ENCODE data around the gene ZNF468. TPM values are rescaled to one million over a fixed set of nuclear protein-coding genes. Genes with fewer than 3 reads are reported as not detected.
A peak's percentile ranks its signal among the peaks of the same experiment; 100 is the strongest.
"Not testable (repeated sequence)": the region's sequence is repeated elsewhere in the genome, so short reads cannot be mapped to it uniquely, and the experiment has no call there.

The ZNF468 gene
- total and polyA plus RNA-seq, 2 experiments from 2014 or later, result 14.0 to 23.0 TPM

- no peaks in the 10 kb centered on the region for H3K27me3 ChIP-seq
- TF ChIP-seq CTCF (IDR thresholded peaks at IDR 0.05; ENCODE audit: low read depth, low read length), result no peak
- no peaks in the 10 kb centered on the region for H3K36me3 ChIP-seq
- DNase-seq (ENCODE audit: low read depth in 1 of 2, low spot score in 1 of 2), result no peak
- no peaks in the 10 kb centered on the region for H3K9me3 ChIP-seq (ENCODE audit: low read depth)
- H3K4me3 ChIP-seq, result no peak overlapping the region
- no peaks in the 10 kb centered on the region for H3K4me1 ChIP-seq (ENCODE audit: low read depth)
- no peak overlapping the region for H3K27ac ChIP-seq
Measured at GRCh38 chr19:52823676-52824075, 33.7 kb downstream of the ZNF468 start.

- not testable (repeated sequence) for H3K4me1 ChIP-seq (ENCODE audit: low read depth); H3K9me3 ChIP-seq (ENCODE audit: low read depth); H3K27ac ChIP-seq; H3K36me3 ChIP-seq; H3K27me3 ChIP-seq
- DNase-seq (ENCODE audit: low read depth in 1 of 2, low spot score in 1 of 2), result peak; percentile 54 to 66
- peak within 1 kb of the TSS; percentile 95 for H3K4me3 ChIP-seq
Measured at GRCh38 chr19:52821204-52821960, 36.0 kb downstream of the ZNF468 start, which contains the start of gene ZNF28. TSS of gene ZNF28 (minus strand) at chr19:52821633. CDS start at chr19:52817958, 3,675 bp downstream.

GRCh38 chr19:52820472-52821203 lies 36.8 kb downstream of the ZNF468 start:
- not testable (repeated sequence) for H3K4me1 ChIP-seq (ENCODE audit: low read depth); H3K27ac ChIP-seq; H3K27me3 ChIP-seq; H3K36me3 ChIP-seq; H3K9me3 ChIP-seq (ENCODE audit: low read depth)
- DNase-seq (ENCODE audit: low read depth in 1 of 2, low spot score in 1 of 2), result peak; percentile 8 to 28
- H3K4me3 ChIP-seq, result peak overlapping the region; percentile 95

GRCh38 chr19:52809801-52810200 lies 47.6 kb downstream of the ZNF468 start:
- no peak for DNase-seq (ENCODE audit: low read depth in 1 of 2, low spot score in 1 of 2)
- Histone ChIP-seq H3K27ac (no peak overlapping the region), H3K4me1 (ENCODE audit: low read depth) (no peaks in the 10 kb centered on the region), H3K27me3 (no peaks in the 10 kb centered on the region), H3K9me3 (ENCODE audit: low read depth) (no peaks in the 10 kb centered on the region), H3K36me3 (peaks cover 5% of the 10 kb centered on the region), H3K4me3 (no peak overlapping the region)
- TF ChIP-seq CTCF (IDR thresholded peaks at IDR 0.05; ENCODE audit: low read depth, low read length), result no peak

GRCh38 chr19:52799950-52800640 lies 57.3 kb downstream of the ZNF468 start:
- H3K27ac ChIP-seq; H3K27me3 ChIP-seq; DNase-seq (ENCODE audit: low read depth in 1 of 2, low spot score in 1 of 2); H3K4me3 ChIP-seq; H3K4me1 ChIP-seq (ENCODE audit: low read depth); H3K9me3 ChIP-seq (ENCODE audit: low read depth): not testable (repeated sequence)
- H3K36me3 ChIP-seq, result peaks cover 19% of the 10 kb centered on the region

- no peak for DNase-seq (ENCODE audit: low read depth in 1 of 2, low spot score in 1 of 2)
- Histone ChIP-seq H3K4me3 (no peak overlapping the region), H3K27ac (no peak overlapping the region), H3K27me3 (no peaks in the 10 kb centered on the region), H3K36me3 (no peaks in the 10 kb centered on the region), H3K4me1 (ENCODE audit: low read depth) (no peaks in the 10 kb centered on the region), H3K9me3 (ENCODE audit: low read depth) (no peaks in the 10 kb centered on the region)
- no peak for TF ChIP-seq CTCF (IDR thresholded peaks at IDR 0.05; ENCODE audit: low read depth, low read length)
Measured at GRCh38 chr19:52789440-52789839, 68.0 kb downstream of the ZNF468 start.

Other genes with a start within 250 kb of the ZNF468 start
- gene ZNF83, start 219.3 kb downstream of the ZNF468 start, total RNA-seq, result 49.2 and 134 TPM in 2 replicates
- 33.1 and 67.4 TPM in 2 replicates for gene ZNF83, start 219.3 kb downstream of the ZNF468 start, polyA plus RNA-seq
- 5.8 and 12.4 TPM in 2 replicates for gene ZNF611, start 122.6 kb downstream of the ZNF468 start, total RNA-seq
- 10.4 and 15.4 TPM in 2 replicates for gene ZNF611, start 122.6 kb downstream of the ZNF468 start, polyA plus RNA-seq
- 1.6 and 2.0 TPM in 2 replicates for gene ZNF600, start 70.8 kb downstream of the ZNF468 start, total RNA-seq
- 2.1 and 2.3 TPM in 2 replicates for gene ZNF600, start 70.8 kb downstream of the ZNF468 start, polyA plus RNA-seq
- 9.7 and 11.6 TPM in 2 replicates for gene ZNF28, start 36.0 kb downstream of the ZNF468 start, total RNA-seq
- 11.7 and 13.4 TPM in 2 replicates for gene ZNF28, start 36.0 kb downstream of the ZNF468 start, polyA plus RNA-seq
- 55.0 and 56.3 TPM in 2 replicates for gene ZNF320, start 40.0 kb upstream of the ZNF468 start, total RNA-seq
- gene ZNF320, start 40.0 kb upstream of the ZNF468 start, polyA plus RNA-seq, result 17.8 and 19.7 TPM in 2 replicates
- 1.1 and 7.3 TPM in 2 replicates for gene ZNF888, start 65.8 kb upstream of the ZNF468 start, total RNA-seq
- gene ZNF888, start 65.8 kb upstream of the ZNF468 start, polyA plus RNA-seq, result 1.1 and 2.0 TPM in 2 replicates
- gene ZNF816, start 105.3 kb upstream of the ZNF468 start, total RNA-seq, result 11.7 TPM in 2 replicates
- 7.0 and 8.6 TPM in 2 replicates for gene ZNF816, start 105.3 kb upstream of the ZNF468 start, polyA plus RNA-seq
- gene ERVV-1, start 156.3 kb upstream of the ZNF468 start, total RNA-seq, result not detected in 2 replicates
- 0.57 TPM in 1 of 2 replicates, not detected in the other for gene ERVV-1, start 156.3 kb upstream of the ZNF468 start, polyA plus RNA-seq
- gene ERVV-2, start 187.1 kb upstream of the ZNF468 start, total RNA-seq, result 0.06 and 0.14 TPM in 2 replicates
- 0.91 TPM in 1 of 2 replicates, not detected in the other for gene ERVV-2, start 187.1 kb upstream of the ZNF468 start, polyA plus RNA-seq
- gene ZNF160, start 245.8 kb upstream of the ZNF468 start, total RNA-seq, result 56.3 and 110 TPM in 2 replicates
- 53.8 and 83.5 TPM in 2 replicates for gene ZNF160, start 245.8 kb upstream of the ZNF468 start, polyA plus RNA-seq

Data from cardiac muscle cell (in vitro differentiated cells and primary cell).